ENCODE results near the gene GPR63.

GRCh38 chr6:96792561-96793190, 44.6 kb downstream of the GPR63 start:
- TF ChIP-seq EZH2 (IDR thresholded peaks at IDR 0.05; ENCODE audit: low read length, missing control alignments), result no peak
- TF ChIP-seq, protein P1, sequence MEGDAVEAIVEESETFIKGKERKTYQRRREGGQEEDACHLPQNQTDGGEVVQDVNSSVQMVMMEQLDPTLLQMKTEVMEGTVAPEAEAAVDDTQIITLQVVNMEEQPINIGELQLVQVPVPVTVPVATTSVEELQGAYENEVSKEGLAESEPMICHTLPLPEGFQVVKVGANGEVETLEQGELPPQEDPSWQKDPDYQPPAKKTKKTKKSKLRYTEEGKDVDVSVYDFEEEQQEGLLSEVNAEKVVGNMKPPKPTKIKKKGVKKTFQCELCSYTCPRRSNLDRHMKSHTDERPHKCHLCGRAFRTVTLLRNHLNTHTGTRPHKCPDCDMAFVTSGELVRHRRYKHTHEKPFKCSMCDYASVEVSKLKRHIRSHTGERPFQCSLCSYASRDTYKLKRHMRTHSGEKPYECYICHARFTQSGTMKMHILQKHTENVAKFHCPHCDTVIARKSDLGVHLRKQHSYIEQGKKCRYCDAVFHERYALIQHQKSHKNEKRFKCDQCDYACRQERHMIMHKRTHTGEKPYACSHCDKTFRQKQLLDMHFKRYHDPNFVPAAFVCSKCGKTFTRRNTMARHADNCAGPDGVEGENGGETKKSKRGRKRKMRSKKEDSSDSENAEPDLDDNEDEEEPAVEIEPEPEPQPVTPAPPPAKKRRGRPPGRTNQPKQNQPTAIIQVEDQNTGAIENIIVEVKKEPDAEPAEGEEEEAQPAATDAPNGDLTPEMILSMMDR (conservative IDR thresholded peaks at IDR 0.05 in 1 of 2, IDR thresholded peaks at IDR 0.05 in 1 of 2; ENCODE audit: low read depth in 1 of 2, low read length in 2 of 2), result no peak

All from fibroblast of lung (primary cell).